SU-DHL-6 (cell line): ENCODE measurements around the gene OTUD7B.

Source experiments
- H2AFZ ChIP-seq: fragments of 200-600 bp; sonication (generic); 2 replicates; pipeline ENCODE4 v1.6.1; 2014; ENCODE audit warnings: low read depth, mild to moderate bottlenecking, moderate library complexity, mixed read lengths, antibody characterized with exemption, low read length; ENCODE audit not compliant: severe bottlenecking
- H3F3A ChIP-seq: fragments of 200-600 bp; shearing (Covaris generic); 2 replicates; pipeline ENCODE4 v1.6.0; 2016; ENCODE audit warnings: antibody characterized with exemption, mild to moderate bottlenecking; ENCODE audit not compliant: insufficient read depth
- H3K27ac ChIP-seq: fragments of 200-600 bp; sonication (generic); 2 replicates; pipeline ENCODE4 v1.5.1; 2016; ENCODE audit warnings: low read depth, mild to moderate bottlenecking, low read length, moderate library complexity, mixed read lengths
- H3K27me3 ChIP-seq: fragments of 200-600 bp; sonication (generic), shearing (Covaris generic); 2 replicates; pipeline ENCODE4 v1.6.0; 2014; ENCODE audit warnings: mild to moderate bottlenecking, low read length
- H3K36me3 ChIP-seq: fragments of 200-600 bp; sonication (generic); 2 replicates; pipeline ENCODE4 v1.6.1; 2014; ENCODE audit warnings: mild to moderate bottlenecking, low read length, mixed read lengths
- H3K4me2 ChIP-seq: fragments of 300-600, 200-600 bp; shearing (Covaris generic), sonication (generic); 2 replicates; pipeline ENCODE4 v1.6.0; 2014; ENCODE audit warnings: low read length, low read depth, mild to moderate bottlenecking; ENCODE audit not compliant: poor library complexity, severe bottlenecking
- H3K4me3 ChIP-seq: fragments of 200-600 bp; sonication (generic); 2 replicates; pipeline ENCODE4 v1.5.1; 2014; ENCODE audit warnings: antibody characterized with exemption, low read length, mild to moderate bottlenecking, mixed read lengths; ENCODE audit not compliant: insufficient read depth, poor library complexity, severe bottlenecking
- H3K79me2 ChIP-seq: fragments of 200-600 bp; sonication (generic); 2 replicates; pipeline ENCODE4 v1.6.1; 2014; ENCODE audit warnings: mild to moderate bottlenecking, low read length, moderate library complexity; ENCODE audit not compliant: insufficient read depth
- H3K9ac ChIP-seq: fragments of 200-600 bp; sonication (generic); 2 replicates; pipeline ENCODE4 v1.7.0; 2014; ENCODE audit warnings: mild to moderate bottlenecking, low read length
- H3K9me2 ChIP-seq: fragments of 200-600 bp; sonication (generic); replicated peaks from 2 replicates; pipeline ENCODE4 v1.6.1; 2014; ENCODE audit warnings: low read length; ENCODE audit not compliant: insufficient read depth
- H3K9me3 ChIP-seq: fragments of 200-600 bp; sonication (generic); 2 replicates; pipeline ENCODE4 v1.6.1; 2014; ENCODE audit warnings: low read length, mixed read lengths; ENCODE audit not compliant: insufficient read depth
- H4K20me1 ChIP-seq: fragments of 200-600 bp; sonication (generic); 2 replicates; pipeline ENCODE4 v1.6.1; 2014; ENCODE audit warnings: low read depth, mild to moderate bottlenecking, antibody characterized with exemption, low read length, moderate library complexity, mixed read lengths
- CTCF ChIP-seq: fragments of 200-600 bp; sonication (generic); IDR thresholded peaks from one replicate; pipeline ENCODE4 v1.5.1; 2017; ENCODE audit warnings: antibody characterized with exemption, mild to moderate bottlenecking, low read length, moderate library complexity; ENCODE audit not compliant: insufficient read depth, poor library complexity, severe bottlenecking
- EZH2phosphoT487 ChIP-seq: fragments of 200-600 bp; sonication (generic), shearing (Covaris generic); conservative IDR thresholded peaks from 2 replicates; pipeline ENCODE4 v1.6.1; 2018; ENCODE audit warnings: mild to moderate bottlenecking, antibody characterized with exemption, low read length, moderate library complexity, mixed read lengths

The OTUD7B gene

GRCh38 chr1:149896575-149896974 lies 114.0 kb downstream of the OTUD7B start:
- Histone ChIP-seq H3K27ac (no peak overlapping the region), H3K36me3 (no peaks in the 10 kb centered on the region), H2AFZ (no peak overlapping the region), H3K9me3 (no peaks in the 10 kb centered on the region), H3F3A (no peaks in the 10 kb centered on the region), H3K4me2 (no peak overlapping the region), H3K4me3 (no peak overlapping the region), H4K20me1 (no peaks in the 10 kb centered on the region), H3K9me2 (no peaks in the 10 kb centered on the region), H3K9ac (no peak overlapping the region), H3K27me3 (no peaks in the 10 kb centered on the region), H3K79me2 (no peaks in the 10 kb centered on the region)
- no peak for TF ChIP-seq CTCF
- no peak for TF ChIP-seq EZH2phosphoT487

DNA sequence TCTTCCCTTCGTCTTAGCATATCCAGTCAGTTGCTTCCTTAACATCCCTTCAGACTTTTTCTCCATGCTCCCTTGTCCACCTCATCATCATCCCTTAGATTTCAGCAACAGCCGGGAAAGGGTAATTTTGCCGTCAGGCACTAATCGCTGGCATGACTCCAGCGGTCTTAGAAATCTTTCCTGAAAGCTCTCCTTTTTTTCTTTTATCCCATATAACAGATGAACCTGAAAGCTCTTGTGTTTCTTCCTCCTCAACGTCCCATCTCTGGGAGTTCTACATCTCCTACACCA lies 121.6 kb downstream of the OTUD7B start:
- Histone ChIP-seq H2AFZ (peak overlapping the region; percentile 70), H3K9ac (peak overlapping the region; percentile 48), H3K4me3 (peak overlapping the region; percentile 29), H3F3A (peaks cover 50% of the 10 kb centered on the region), H4K20me1 (no peaks in the 10 kb centered on the region), H3K79me2 (no peaks in the 10 kb centered on the region), H3K4me2 (peak overlapping the region; percentile 67), H3K9me2 (no peaks in the 10 kb centered on the region), H3K9me3 (no peaks in the 10 kb centered on the region), H3K27ac (peak overlapping the region; percentile 96), H3K36me3 (no peaks in the 10 kb centered on the region), H3K27me3 (no peaks in the 10 kb centered on the region)
- TF ChIP-seq CTCF, result no peak

DNA sequence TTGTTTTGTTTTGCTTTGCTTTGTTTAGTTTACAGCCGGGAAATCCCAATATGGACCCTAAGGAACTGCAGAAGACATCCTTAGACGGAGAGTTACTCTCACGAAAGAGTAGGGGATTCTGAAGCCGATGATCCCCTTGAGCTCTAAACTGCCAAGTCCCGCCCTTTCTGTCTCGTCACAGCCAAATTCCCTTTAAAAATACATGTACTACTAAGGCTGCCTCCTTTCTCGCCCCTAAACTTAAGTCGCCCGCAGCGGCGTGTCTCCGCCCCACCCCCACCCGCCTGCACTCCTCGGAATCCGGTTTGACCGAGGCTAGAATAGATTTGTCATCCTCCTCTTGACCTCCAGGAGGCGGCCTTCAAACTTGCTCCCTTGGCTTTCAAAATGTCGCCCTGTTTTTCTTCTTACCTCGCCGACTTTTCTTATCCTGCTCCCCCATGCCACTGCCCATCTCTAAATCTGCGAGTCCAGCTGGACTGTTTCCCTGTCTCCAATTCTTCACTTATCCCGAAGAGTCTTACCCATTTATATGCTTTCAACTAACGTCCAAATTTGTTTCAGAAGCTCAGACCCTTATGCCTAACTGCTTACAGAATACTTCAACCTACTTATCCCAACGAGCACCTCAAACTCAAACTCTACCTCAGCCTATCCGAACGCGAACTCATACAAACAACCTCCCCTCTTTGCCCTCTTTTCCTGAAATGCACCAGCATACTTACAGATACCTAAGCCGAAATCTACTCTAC lies 122.1 kb downstream of the OTUD7B start:
- Histone ChIP-seq H4K20me1 (no peaks in the 10 kb centered on the region), H3F3A (peaks cover 52% of the 10 kb centered on the region), H2AFZ (peak overlapping the region; percentile 70), H3K9me3 (no peaks in the 10 kb centered on the region), H3K9ac (peak overlapping the region; percentile 48), H3K4me2 (peak overlapping the region; percentile 67), H3K4me3 (peak overlapping the region; percentile 29), H3K27ac (peak overlapping the region; percentile 96), H3K79me2 (no peaks in the 10 kb centered on the region), H3K9me2 (no peaks in the 10 kb centered on the region), H3K36me3 (no peaks in the 10 kb centered on the region), H3K27me3 (no peaks in the 10 kb centered on the region)
- TF ChIP-seq EZH2phosphoT487 (no peak), CTCF (peak; percentile 46)
